Neuronal stem cell (in vitro differentiated cells): ENCODE data around the gene LEMD3.

Source experiments
- DNase-seq: peaks from one replicate; pipeline ENCODE4 v3.0.0-alpha.2; 2013; ENCODE audit warnings: low spot score
- H2AFZ ChIP-seq: one replicate; pipeline ENCODE4 v1.6.1; 2013; ENCODE audit warnings: mild to moderate bottlenecking, low read length, inconsistent platforms
- H2AK5ac ChIP-seq: 2 replicates; pipeline ENCODE4 v1.6.1; 2013; ENCODE audit warnings: low read depth, mild to moderate bottlenecking, inconsistent platforms, low read length, moderate library complexity, mixed read lengths
- H2BK120ac ChIP-seq: 2 replicates; pipeline ENCODE4 v1.6.1; 2013; ENCODE audit warnings: low read depth, mild to moderate bottlenecking, inconsistent platforms, low read length, moderate library complexity, mixed read lengths
- H2BK12ac ChIP-seq: one replicate; pipeline ENCODE4 v1.6.1; 2013; ENCODE audit warnings: low read length, inconsistent platforms
- H2BK15ac ChIP-seq: 2 replicates; pipeline ENCODE4 v1.6.1; 2013; ENCODE audit warnings: mild to moderate bottlenecking, low read length, inconsistent platforms, mixed read lengths
- H2BK5ac ChIP-seq: one replicate; pipeline ENCODE4 v1.6.1; 2013; ENCODE audit warnings: inconsistent platforms, mild to moderate bottlenecking, low read length, moderate library complexity
- H3K14ac ChIP-seq: one replicate; pipeline ENCODE4 v1.6.1; 2013; ENCODE audit warnings: low read length, inconsistent platforms
- H3K18ac ChIP-seq: 2 replicates; pipeline ENCODE4 v1.6.1; 2013; ENCODE audit warnings: low read length, inconsistent platforms
- H3K23ac ChIP-seq: 2 replicates; pipeline ENCODE4 v1.6.1; 2013; ENCODE audit warnings: low read depth, mild to moderate bottlenecking, mixed read lengths, low read length, inconsistent platforms; ENCODE audit not compliant: poor library complexity
- H3K27ac ChIP-seq: replicated peaks from 3 replicates; pipeline ENCODE4 v1.5.1; 2013; ENCODE audit warnings: low read length, inconsistent platforms
- H3K27me3 ChIP-seq, 3 experiments: 2 replicates each; pipeline ENCODE4 v1.6.1; 2013; ENCODE audit warnings: low read length in 3 of 3, mild to moderate bottlenecking in 2 of 3, inconsistent platforms in 1 of 3, low read depth in 1 of 3, mixed read lengths in 1 of 3, moderate library complexity in 1 of 3; ENCODE audit not compliant: control insufficient read depth in 3 of 3, insufficient read depth in 3 of 3
- H3K36me3 ChIP-seq, 2 donors: replicated peaks in 1 of 2; 2 replicates each; pipeline ENCODE4 v1.6.1; 2013; ENCODE audit warnings: low read length in 2 of 2; ENCODE audit not compliant: control insufficient read depth in 2 of 2, insufficient read depth in 2 of 2
- H3K4ac ChIP-seq: 2 replicates; pipeline ENCODE4 v1.6.1; 2013; ENCODE audit warnings: inconsistent platforms, mild to moderate bottlenecking, low read length, moderate library complexity
- H3K4me1 ChIP-seq, 2 donors: 1 replicate in 1 of 2; 2 replicates in 1 of 2; pipeline ENCODE4 v1.6.1; 2013; ENCODE audit warnings: low read length in 2 of 2, low read depth in 1 of 2; ENCODE audit not compliant: control insufficient read depth in 2 of 2, insufficient read depth in 1 of 2
- H3K4me2 ChIP-seq: one replicate; pipeline ENCODE4 v1.6.1; 2013; ENCODE audit warnings: mild to moderate bottlenecking, low read length, inconsistent platforms; ENCODE audit not compliant: insufficient read depth, poor library complexity, severe bottlenecking
- H3K4me3 ChIP-seq, 2 donors: 2 replicates each; pipeline ENCODE4 v1.5.1; 2013; ENCODE audit warnings: low read length in 2 of 2, mild to moderate bottlenecking in 2 of 2, inconsistent platforms in 1 of 2, moderate library complexity in 1 of 2
- H3K79me1 ChIP-seq: one replicate; pipeline ENCODE4 v1.6.1; 2013; ENCODE audit warnings: low read depth, mild to moderate bottlenecking, inconsistent platforms, low read length, moderate library complexity
- H3K9ac ChIP-seq: one replicate; pipeline ENCODE4 v1.6.1; 2013; ENCODE audit warnings: mild to moderate bottlenecking, low read depth, low read length, inconsistent platforms; ENCODE audit not compliant: poor library complexity
- H3K9me3 ChIP-seq, 2 donors: replicated peaks in 1 of 2; 2 replicates each; pipeline versions ENCODE3 to v1.6.1; 2013; ENCODE audit warnings: low read length in 2 of 2, mild to moderate bottlenecking in 2 of 2, inconsistent platforms in 1 of 2, low read depth in 1 of 2, mixed read lengths in 1 of 2, moderate library complexity in 1 of 2; ENCODE audit not compliant: control insufficient read depth in 2 of 2, insufficient read depth in 1 of 2
- H4K8ac ChIP-seq: one replicate; pipeline ENCODE4 v1.6.1; 2013; ENCODE audit warnings: low read depth, mild to moderate bottlenecking, inconsistent platforms, low read length, moderate library complexity
- H4K91ac ChIP-seq: one replicate; pipeline ENCODE4 v1.6.1; 2013; ENCODE audit warnings: low read length, low read depth, mild to moderate bottlenecking, inconsistent platforms; ENCODE audit not compliant: poor library complexity
- WGBS, 2 donors: extraction: QIAGEN DNeasy Blood & Tissue Kit; methylation state at CpG; one replicate each; pipeline ENCODE4 v1.1.7; 2013; ENCODE audit warnings: missing lambda C conversion rate in 2 of 2, mixed read lengths in 1 of 2; ENCODE audit not compliant: insufficient read length in 2 of 2, insufficient replicate concordance in 1 of 2; ENCODE audit errors: extremely low coverage in 2 of 2; 5-methylcytosine and 5-hydroxymethylcytosine counted together

LEMD3 gene

DNA sequence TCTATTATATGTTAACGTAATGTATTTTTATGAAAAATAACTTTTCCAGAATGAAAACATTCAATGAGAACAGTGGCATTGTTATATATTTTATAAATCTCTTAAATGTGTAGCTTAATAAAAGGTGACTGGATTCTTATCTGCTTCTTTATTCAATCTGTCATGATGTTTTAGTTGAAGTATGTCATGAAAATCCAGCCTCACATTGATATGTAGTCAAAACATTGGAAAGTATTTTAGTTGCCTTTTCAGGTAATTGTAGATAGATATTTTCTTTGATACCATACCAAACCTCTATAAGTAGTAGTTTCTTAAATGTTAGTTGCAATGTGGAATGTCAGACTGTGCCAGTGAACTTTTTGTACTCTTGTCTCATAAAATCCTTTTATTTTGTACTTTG is 67.8 kb downstream of the LEMD3 start:
- Histone ChIP-seq H3K4ac (no peak overlapping the region), H2AK5ac (no peak overlapping the region), H3K79me1 (no peaks in the 10 kb centered on the region), H3K23ac (no peak overlapping the region), H3K4me3 (no peak overlapping the region), H2BK15ac (no peak overlapping the region), H4K91ac (no peak overlapping the region), H3K14ac (no peak overlapping the region), H2BK5ac (no peak overlapping the region), H3K36me3 (peaks cover 0 to 35% of the 10 kb centered on the region in 2 donors), H2BK12ac (no peak overlapping the region), H4K8ac (no peak overlapping the region), H3K27me3 (no peaks in the 10 kb centered on the region), H2BK120ac (no peak overlapping the region), H3K27ac (no peak overlapping the region), H3K4me1 (no peaks in the 10 kb centered on the region), H3K9ac (no peak overlapping the region), H3K18ac (no peak overlapping the region), H2AFZ (no peak overlapping the region), H3K9me3 (no peaks in the 10 kb centered on the region), H3K4me2 (no peak overlapping the region)
- no peak for DNase-seq
- WGBS, 2 donors = no CpG with 5 or more reads among the region's 1 CpG

DNA sequence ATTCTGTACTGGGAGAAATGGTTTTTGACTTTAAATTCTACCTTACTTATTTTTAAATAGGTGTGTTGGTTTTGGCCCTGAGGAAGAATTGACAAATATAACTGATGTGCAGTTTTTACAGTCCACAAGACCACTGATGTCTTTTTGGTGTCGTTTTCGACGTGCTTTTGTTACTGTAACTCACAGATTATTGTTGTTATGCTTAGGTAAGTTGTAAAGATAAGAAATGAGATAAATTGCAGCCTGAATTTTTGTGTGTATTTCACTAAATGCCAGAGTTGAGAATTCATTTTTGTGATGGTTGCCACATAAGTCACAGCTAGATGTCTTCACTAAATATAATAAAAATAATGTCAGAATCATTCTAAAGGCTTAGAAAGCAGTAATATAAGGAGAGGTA is 69.2 kb downstream of the LEMD3 start:
- H3K79me1 ChIP-seq = no peaks in the 10 kb centered on the region
- no peak overlapping the region for H3K27ac ChIP-seq
- no peaks in the 10 kb centered on the region for H3K4me1 ChIP-seq
- H3K9me3 ChIP-seq = no peaks in the 10 kb centered on the region
- no peak overlapping the region for H4K8ac ChIP-seq
- no peak overlapping the region for H2AK5ac ChIP-seq
- H3K27me3 ChIP-seq = no peaks in the 10 kb centered on the region
- no peak overlapping the region for H2BK5ac ChIP-seq
- no peak overlapping the region for H2BK12ac ChIP-seq
- H3K4me2 ChIP-seq = no peak overlapping the region
- DNase-seq = no peak
- no peak overlapping the region for H3K4me3 ChIP-seq
- no peak overlapping the region for H3K23ac ChIP-seq
- H3K18ac ChIP-seq = no peak overlapping the region
- no peak overlapping the region for H2AFZ ChIP-seq
- H3K9ac ChIP-seq = no peak overlapping the region
- H3K14ac ChIP-seq = no peak overlapping the region
- peaks cover 0 to 49% of the 10 kb centered on the region in 2 donors for H3K36me3 ChIP-seq
- H3K4ac ChIP-seq = no peak overlapping the region
- H2BK15ac ChIP-seq = no peak overlapping the region
- no CpG with 5 or more reads among the region's 3 CpGs for WGBS, 2 donors
- H2BK120ac ChIP-seq = no peak overlapping the region
- no peak overlapping the region for H4K91ac ChIP-seq

DNA sequence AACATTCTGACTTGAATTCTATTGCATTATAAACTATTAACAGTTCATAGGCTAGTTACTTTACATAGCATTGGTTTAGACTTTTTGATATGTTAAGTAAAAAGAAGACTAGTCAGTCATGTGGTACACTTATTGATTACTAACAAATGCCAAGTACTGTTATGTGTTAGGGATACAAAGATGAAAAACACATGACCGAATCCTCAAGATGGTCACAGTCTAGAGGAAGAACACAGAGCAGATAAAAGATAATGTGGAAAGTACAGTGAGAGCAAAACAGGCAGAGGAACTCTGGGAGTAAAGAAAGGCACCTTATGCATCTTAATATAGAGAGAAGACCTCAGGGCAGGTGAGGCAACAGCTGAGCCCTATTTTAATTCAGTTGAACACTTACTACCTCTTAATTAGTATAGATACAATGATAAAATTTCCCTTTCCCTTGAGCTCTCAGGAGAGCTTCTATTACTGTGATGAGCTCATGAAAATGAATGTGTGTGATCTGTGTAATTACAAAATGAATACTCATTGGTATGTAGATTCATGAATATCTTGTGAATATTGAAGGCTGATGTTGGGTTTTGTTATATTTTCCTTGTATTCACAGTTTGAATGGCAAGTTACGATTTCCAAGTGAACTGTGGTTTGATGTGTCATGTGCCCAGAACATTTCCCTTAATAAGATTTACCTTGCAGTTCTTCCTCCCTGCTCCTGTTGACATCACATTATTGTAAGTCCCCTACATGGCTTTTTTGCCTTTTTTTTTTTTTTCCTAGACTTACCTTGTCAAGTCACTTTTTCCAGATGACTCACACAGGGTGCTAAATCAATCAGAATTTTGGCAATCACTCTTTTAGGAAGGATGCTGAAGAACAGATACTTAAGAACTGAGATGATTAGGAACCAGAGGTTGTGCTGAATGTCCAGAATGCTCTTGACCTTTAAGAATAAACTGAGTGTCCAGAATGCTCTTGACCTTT is 79.6 kb downstream of the LEMD3 start:
- Histone ChIP-seq H4K91ac (no peak overlapping the region), H3K9ac (no peak overlapping the region), H4K8ac (no peak overlapping the region), H3K14ac (no peak overlapping the region), H3K18ac (no peak overlapping the region), H3K4me3 (no peak overlapping the region), H2BK5ac (no peak overlapping the region), H3K27me3 (no peaks in the 10 kb centered on the region), H3K9me3 (no peaks in the 10 kb centered on the region), H3K79me1 (no peaks in the 10 kb centered on the region), H3K4ac (no peak overlapping the region), H3K27ac (no peak overlapping the region), H2AK5ac (no peak overlapping the region), H2BK15ac (no peak overlapping the region), H2AFZ (no peak overlapping the region), H3K23ac (no peak overlapping the region), H2BK12ac (no peak overlapping the region), H3K4me1 (no peaks in the 10 kb centered on the region), H3K4me2 (no peak overlapping the region), H2BK120ac (no peak overlapping the region), H3K36me3 (peaks cover 0 to 51% of the 10 kb centered on the region in 2 donors)
- no peak for DNase-seq
- WGBS, 2 donors = no CpG with 5 or more reads among the region's 2 CpGs

DNA sequence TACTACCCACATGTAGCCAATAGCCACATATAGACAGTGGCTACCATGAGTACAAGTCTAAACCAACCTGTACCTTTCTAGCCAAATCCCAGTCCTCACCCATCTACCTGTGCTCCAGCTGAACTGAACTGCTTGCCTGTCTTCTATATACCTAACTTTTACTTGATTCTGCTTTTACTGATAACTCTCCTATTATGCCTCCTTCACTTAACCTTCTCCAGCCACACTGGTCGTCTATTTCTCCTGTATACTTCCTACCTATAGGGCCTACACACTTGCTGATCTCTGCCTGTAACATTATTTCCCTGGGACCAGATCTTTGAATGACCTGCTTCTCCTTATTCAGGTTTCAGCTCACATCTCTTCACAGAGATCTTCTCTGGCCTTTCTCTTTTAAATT is 83.1 kb downstream of the LEMD3 start:
- Histone ChIP-seq H3K18ac (no peak overlapping the region), H3K14ac (no peak overlapping the region), H2BK15ac (no peak overlapping the region), H3K4ac (no peak overlapping the region), H3K4me2 (no peak overlapping the region), H3K23ac (no peak overlapping the region), H2BK5ac (no peak overlapping the region), H2BK12ac (no peak overlapping the region), H4K91ac (no peak overlapping the region), H2AFZ (no peak overlapping the region), H3K4me3 (no peak overlapping the region), H3K9ac (no peak overlapping the region), H3K27me3 (no peaks in the 10 kb centered on the region), H4K8ac (no peak overlapping the region), H3K27ac (no peak overlapping the region), H2BK120ac (no peak overlapping the region), H3K36me3 (peaks cover 0 to 17% of the 10 kb centered on the region in 2 donors), H3K9me3 (no peaks in the 10 kb centered on the region), H2AK5ac (no peak overlapping the region), H3K4me1 (no peaks in the 10 kb centered on the region), H3K79me1 (no peaks in the 10 kb centered on the region)
- no peak for DNase-seq
- no CpG with 5 or more reads among the region's 1 CpG for WGBS, 2 donors
